Endothelial cell of umbilical vein (primary cell): ENCODE results near the gene KIAA1217. TPM values are rescaled to one million over a fixed set of nuclear protein-coding genes. Genes with fewer than 3 reads are reported as not detected.
A peak's percentile ranks its signal among the peaks of the same experiment; 100 is the strongest.

ENCODE experiments used
- BruUV-seq: library from RNA; stranded (reverse); fragments of 400-500 nt; replicated peaks from 2 replicates; lab custom pipeline; 2021; lab: Mats Ljungman, UMichigan
- CTCF ChIA-PET: fragments of 300-600, 350-600 bp; sonication (Branson Sonifier 250); formaldehyde crosslinking; loops from one replicate; lab custom pipeline; 2021; ENCODE audit warnings: antibody characterized with exemption, inconsistent platforms; lab: Charles Lee
- POLR2A ChIA-PET: fragments of 300-600, 350-600 bp; sonication (Branson Sonifier 250); formaldehyde crosslinking; loops from one replicate; lab custom pipeline; 2021; ENCODE audit warnings: antibody characterized with exemption, inconsistent platforms; lab: Charles Lee
- DNase-seq: peaks from one replicate; pipeline ENCODE4 v3.0.0-alpha.2; 2011; ENCODE audit warnings: low read depth, low spot score
- FAIRE-seq: peaks from 2 replicates; lab custom pipeline; 2011; peaks lifted over from hg19 to GRCh38; lab: Jason Lieb, UNC
- H2AFZ ChIP-seq: 2 replicates; pipeline ENCODE4 v1.6.0; 2012; ENCODE audit warnings: low read depth, low read length, control low read depth, inconsistent platforms
- H3K27ac ChIP-seq: 2 replicates; pipeline ENCODE4 v1.5.1; 2011; ENCODE audit warnings: low read depth, mild to moderate bottlenecking, control low read depth, low read length, moderate library complexity; ENCODE audit not compliant: insufficient read depth
- H3K27me3 ChIP-seq, 2 experiments: 2 replicates each; pipeline versions ENCODE4 v1.6.0 to v1.6.1; 2011; ENCODE audit warnings: low read length in 2 of 2, mixed read lengths in 1 of 2; ENCODE audit not compliant: control insufficient read depth in 2 of 2, insufficient read depth in 2 of 2
- H3K36me3 ChIP-seq, 2 experiments: 2 replicates in 1 of 2; 3 replicates in 1 of 2; pipeline ENCODE4 v1.5.1; 2011; ENCODE audit warnings: low read length in 2 of 2, mild to moderate bottlenecking in 1 of 2, moderate library complexity in 1 of 2; ENCODE audit not compliant: control insufficient read depth in 2 of 2, insufficient read depth in 2 of 2; ENCODE audit errors: extremely low read depth in 1 of 2
- H3K4me1 ChIP-seq: 3 replicates; pipeline ENCODE4 v1.5.1; 2011; ENCODE audit warnings: mild to moderate bottlenecking, low read length; ENCODE audit not compliant: control insufficient read depth, insufficient read depth; ENCODE audit errors: extremely low read depth
- H3K4me2 ChIP-seq: 2 replicates; pipeline ENCODE4 v1.6.1; 2011; ENCODE audit warnings: low read length, control low read depth, mixed read lengths; ENCODE audit not compliant: insufficient read depth
- H3K4me3 ChIP-seq, 3 experiments: fragments of 200-600 bp in 1 of 3; sonication (generic), shearing (Covaris generic) in 1 of 3; replicated peaks in 1 of 3; 2 replicates each; pipeline ENCODE4 v1.5.1; 2011 to 2016; ENCODE audit warnings: control low read depth in 3 of 3, low read length in 3 of 3, mild to moderate bottlenecking in 2 of 3, inconsistent platforms in 1 of 3, low read depth in 1 of 3, moderate library complexity in 1 of 3; ENCODE audit not compliant: insufficient read depth in 1 of 3
- H3K79me2 ChIP-seq: 2 replicates; pipeline ENCODE4 v1.6.0; 2012; ENCODE audit warnings: low read length, inconsistent platforms; ENCODE audit not compliant: control insufficient read depth, insufficient read depth
- H3K9ac ChIP-seq: replicated peaks from 2 replicates; pipeline ENCODE3; 2011; ENCODE audit warnings: low read length, control low read depth; ENCODE audit not compliant: insufficient read depth; ENCODE audit errors: extremely low read depth
- H3K9me1 ChIP-seq: replicated peaks from 3 replicates; pipeline ENCODE4 v1.6.0; 2011; ENCODE audit warnings: mild to moderate bottlenecking, low read length; ENCODE audit not compliant: control insufficient read depth, insufficient read depth; ENCODE audit errors: extremely low read depth
- H3K9me3 ChIP-seq: replicated peaks from 2 replicates; pipeline ENCODE4 v1.5.1; 2012; ENCODE audit warnings: low read length, inconsistent platforms; ENCODE audit not compliant: control insufficient read depth, insufficient read depth
- H4K20me1 ChIP-seq: replicated peaks from 2 replicates; pipeline ENCODE3; 2011; ENCODE audit warnings: mild to moderate bottlenecking, low read length; ENCODE audit not compliant: control insufficient read depth, insufficient read depth; ENCODE audit errors: extremely low read depth
- CTCF ChIP-seq, 2 donors: IDR thresholded peaks; 1 replicate in 1 of 2; 2 replicates in 1 of 2; pipeline ENCODE4 v1.5.1; 2011; ENCODE audit warnings: low read length in 2 of 2, mild to moderate bottlenecking in 2 of 2, moderate library complexity in 2 of 2, control low read depth in 1 of 2, inconsistent platforms in 1 of 2, low read depth in 1 of 2; ENCODE audit not compliant: insufficient read depth in 1 of 2; ENCODE audit errors: extremely low read depth in 1 of 2
- EZH2 ChIP-seq: IDR thresholded peaks from 2 replicates; pipeline ENCODE4 v1.6.1; 2012; ENCODE audit warnings: borderline replicate concordance, low read depth, mild to moderate bottlenecking, moderate library complexity, low read length, inconsistent platforms; ENCODE audit not compliant: severe bottlenecking
- FOS ChIP-seq: IDR thresholded peaks from 2 replicates; pipeline ENCODE4 v1.6.1; 2011; ENCODE audit warnings: mild to moderate bottlenecking, low read length, moderate library complexity, borderline replicate concordance; ENCODE audit not compliant: insufficient read depth
- GATA2 ChIP-seq: IDR thresholded peaks from 2 replicates; pipeline ENCODE4 v1.7.0; 2011; ENCODE audit warnings: low read depth, mild to moderate bottlenecking, moderate library complexity, mixed read lengths, low read length; ENCODE audit not compliant: insufficient read length, insufficient read depth
- JUN ChIP-seq: IDR thresholded peaks from 2 replicates; pipeline ENCODE4 v1.6.1; 2011; ENCODE audit warnings: borderline replicate concordance, low read depth; ENCODE audit not compliant: insufficient read length, insufficient read depth
- MAX ChIP-seq: IDR thresholded peaks from 2 replicates; pipeline ENCODE4 v1.6.1; 2011; ENCODE audit not compliant: insufficient read depth, insufficient read length
- MYC ChIP-seq: IDR thresholded peaks from one replicate; pipeline ENCODE4 v1.6.1; 2011; ENCODE audit warnings: mild to moderate bottlenecking, low read depth, low read length
- POLR2A ChIP-seq: IDR thresholded peaks from 2 replicates; pipeline ENCODE4 v1.6.1; 2012; ENCODE audit warnings: low read depth, mild to moderate bottlenecking, control low read depth, low read length
- POLR2AphosphoS5 ChIP-seq: IDR thresholded peaks from 2 replicates; pipeline ENCODE4 v1.6.1; 2012; ENCODE audit warnings: low read depth, mild to moderate bottlenecking, control low read depth, low read length, moderate library complexity; ENCODE audit not compliant: insufficient read depth
- dilution Hi-C: fragments of 300-500 bp; cut with MboI; formaldehyde crosslinking; loops from one replicate; pipeline ENCODE4 v1.15.0; 2019; ENCODE audit warnings: low sequenced_read_pairs; ENCODE audit not compliant: extremely low pct_ligation_motif_present
- intact Hi-C: fragments of 100-400 bp; cut with micrococcal nuclease; formaldehyde crosslinking; loops from one replicate; pipeline ENCODE4 v1.10.0; 2022
- polyA plus RNA-seq, 4 experiments: library from polyadenylated mRNA; depleted of rRNA in 3 of 4; stranded (reverse) in 3 of 4; unstranded in 1 of 4; fragments of >200 nt; gene quantifications; 2 replicates each; pipeline versions ENCODE4 v1.2.1 to v1.2.3, GENCODE V29; 2011 to 2012; ENCODE audit warnings: missing spikeins in 1 of 4
- total RNA-seq: library from RNA; stranded (reverse); gene quantifications from 2 replicates; pipeline ENCODE4 v1.2.3, GENCODE V29; 2021

The KIAA1217 gene
- total and polyA plus RNA-seq, 2 donors (not counting 3 experiments of a cell fraction or from before 2014, with no cell fraction given), result 0.83 to 10.3 TPM

- H3K79me2 ChIP-seq, result no peaks in the 10 kb centered on the region
- no peaks in the 10 kb centered on the region for H3K27me3 ChIP-seq
- CTCF ChIA-PET, result no interaction called here
- no peaks in the 10 kb centered on the region for H3K36me3 ChIP-seq
- no peak overlapping the region for H3K4me2 ChIP-seq
- DNase-seq (no peak), FAIRE-seq (no peak)
- no peaks in the 10 kb centered on the region for H4K20me1 ChIP-seq
- no peak for TF ChIP-seq POLR2A
- TF ChIP-seq EZH2, result no peak
- TF ChIP-seq MYC, result no peak
- POLR2A ChIA-PET, result no interaction called here
- H3K9me1 ChIP-seq, result no peaks in the 10 kb centered on the region
- H3K4me1 ChIP-seq, result peaks cover 6% of the 10 kb centered on the region
- H3K27ac ChIP-seq, result no peak overlapping the region
- no TSS peak for BruUV-seq
- no peak overlapping the region for H3K9ac ChIP-seq
- H3K9me3 ChIP-seq, result no peaks in the 10 kb centered on the region
- H3K4me3 ChIP-seq, result no peak overlapping the region
- H2AFZ ChIP-seq, result no peak overlapping the region
- dilution Hi-C loops (no loop called here), intact Hi-C loops (no loop called here)
These were observed 256.4 kb downstream of the KIAA1217 start for GRCh38 chr10:24465124-24465874.

GRCh38 chr10:24465891-24466818, 257.2 kb downstream of the KIAA1217 start:
- BruUV-seq, result no TSS peak
- Histone ChIP-seq H3K27ac (no peak overlapping the region), H3K9me1 (no peaks in the 10 kb centered on the region), H3K4me2 (no peak overlapping the region), H3K79me2 (no peaks in the 10 kb centered on the region), H3K9me3 (no peaks in the 10 kb centered on the region), H4K20me1 (no peaks in the 10 kb centered on the region), H2AFZ (peak overlapping the region; percentile 37), H3K36me3 (no peaks in the 10 kb centered on the region), H3K9ac (no peak overlapping the region), H3K4me1 (peaks cover 6% of the 10 kb centered on the region), H3K4me3 (no peak overlapping the region), H3K27me3 (no peaks in the 10 kb centered on the region)
- CTCF ChIA-PET, result interaction anchor here (1.0 kb wide), 1 partner anchor 13 kb away, joined by 3 read pairs; no protein-coding TSS in a partner anchor
- no peak for TF ChIP-seq MYC
- no peak for TF ChIP-seq EZH2
- TF ChIP-seq JUN, result no peak
- no peak for TF ChIP-seq GATA2
- TF ChIP-seq POLR2A, result no peak
- TF ChIP-seq CTCF (IDR thresholded peaks at IDR 0.05; ENCODE audit: extremely low read depth in 1 of 2, insufficient read depth in 1 of 2, low read depth in 1 of 2, low read length in 2 of 2), result no peak
- TF ChIP-seq POLR2AphosphoS5, result no peak
- TF ChIP-seq MAX, result no peak
- TF ChIP-seq FOS, result no peak
- DNase-seq (no peak), FAIRE-seq (no peak)
- dilution Hi-C loops (no loop called here), intact Hi-C loops (no loop called here)
- POLR2A ChIA-PET, result no interaction called here
